A673 (cell line): ENCODE results near the gene STPG3. TPM values are rescaled to one million over a fixed set of nuclear protein-coding genes. Genes with fewer than 3 reads are reported as not detected.

Experiments used
- Bru-seq: library from RNA; stranded (reverse); fragments of 400-500 nt; gene quantifications from one replicate; lab custom pipeline; 2021; lab: Mats Ljungman, UMichigan
- BruChase-seq, 2 experiments: library from RNA; stranded (reverse); fragments of 400-500 nt; gene quantifications; one replicate each; lab custom pipeline; 2021; lab: Mats Ljungman, UMichigan
- BruUV-seq: library from RNA; stranded (reverse); fragments of 400-500 nt; replicated peaks from 2 replicates; lab custom pipeline; 2021; lab: Mats Ljungman, UMichigan
- CTCF ChIA-PET: fragments of 300-600 bp; sonication (Branson Sonifier 250); formaldehyde crosslinking; loops from one replicate; lab custom pipeline; 2022; ENCODE audit warnings: antibody characterized with exemption; lab: Charles Lee
- POLR2A ChIA-PET: fragments of 300-600 bp; sonication (Branson Sonifier 250); formaldehyde crosslinking; loops from one replicate; lab custom pipeline; 2022; ENCODE audit warnings: antibody characterized with exemption; ENCODE audit not compliant: low non-redundant PET; lab: Charles Lee
- DNase-seq: peaks from one replicate; pipeline ENCODE4 v3.0.0-alpha.2; 2015; ENCODE audit warnings: low spot score
- H3K27ac ChIP-seq: fragments of 200-600 bp; sonication (generic); 2 replicates; pipeline ENCODE4 v1.5.1; 2016; ENCODE audit warnings: mixed run types, low read depth, mild to moderate bottlenecking, mixed read lengths, antibody characterized with exemption, low read length; ENCODE audit not compliant: poor library complexity, severe bottlenecking
- H3K27me3 ChIP-seq: fragments of 200-600 bp; sonication (generic); replicated peaks from 2 replicates; pipeline ENCODE4 v1.6.1; 2017; ENCODE audit warnings: mixed run types, low read depth, mild to moderate bottlenecking, mixed read lengths, antibody characterized with exemption, low read length; ENCODE audit not compliant: insufficient read depth, poor library complexity
- H3K36me3 ChIP-seq: fragments of 200-600 bp; sonication (generic); 2 replicates; pipeline ENCODE4 v1.6.1; 2016; ENCODE audit warnings: mixed run types, mild to moderate bottlenecking, mixed read lengths, antibody characterized with exemption, low read length; ENCODE audit not compliant: insufficient read depth, poor library complexity, severe bottlenecking
- H3K4me1 ChIP-seq: fragments of 200-600 bp; sonication (generic); 2 replicates; pipeline ENCODE4 v1.6.1; 2017; ENCODE audit warnings: mixed run types, mild to moderate bottlenecking, mixed read lengths, antibody characterized with exemption, low read length; ENCODE audit not compliant: insufficient read depth, poor library complexity, severe bottlenecking
- H3K4me3 ChIP-seq: fragments of 200-600 bp; sonication (generic); 2 replicates; pipeline ENCODE4 v1.5.1; 2016; ENCODE audit warnings: low read depth, mixed run types, mild to moderate bottlenecking, mixed read lengths, low read length; ENCODE audit not compliant: poor library complexity, severe bottlenecking
- H3K9me3 ChIP-seq: fragments of 200-600 bp; sonication (generic); 2 replicates; pipeline ENCODE4 v1.6.1; 2016; ENCODE audit warnings: mixed run types, low read depth, mild to moderate bottlenecking, mixed read lengths, antibody characterized with exemption, low read length; ENCODE audit not compliant: poor library complexity, severe bottlenecking
- EZH2 ChIP-seq: fragments of 200-600 bp; sonication (generic); IDR thresholded peaks from 2 replicates; pipeline ENCODE4 v1.6.1; 2017; ENCODE audit warnings: borderline replicate concordance, low read depth, mild to moderate bottlenecking, mixed read lengths, antibody characterized with exemption, low read length; ENCODE audit not compliant: poor library complexity, severe bottlenecking
- intact Hi-C: fragments of 100-400 bp; cut with micrococcal nuclease; formaldehyde crosslinking; loops from one replicate; pipeline ENCODE4 v1.10.0; 2022; ENCODE audit not compliant: unreplicated experiment
- long read RNA-seq: library from polyadenylated mRNA; stranded (forward); transcript quantifications from one replicate; pipeline ENCODE4 v2.0.0, GENCODE V29; 2022
- total RNA-seq: library from RNA; stranded (reverse); gene quantifications from 2 replicates; pipeline ENCODE4 v1.2.3, GENCODE V29; 2021
- TF ChIP-seq, protein P1 (sequence below): fragments of 300-800, 200-600 bp; sonication (generic); conservative IDR thresholded peaks from 2 replicates; pipeline ENCODE4 v1.5.1; 2017; ENCODE audit warnings: low read depth, mild to moderate bottlenecking, antibody characterized with exemption, low read length, moderate library complexity, mixed read lengths

Gene STPG3
- total RNA-seq (0.35 TPM in 1 of 2 replicates, not detected in the other), Bru-seq, nascent RNA (not detected), BruChase-seq, experiment 1, labeled RNA remaining after a 2-hour chase (percentile 18 among the genes with signal in this experiment), BruChase-seq, experiment 2, labeled RNA remaining after a 6-hour chase (not detected)
- long read RNA-seq = 0 reads

- BruUV-seq = no TSS peak
- Histone ChIP-seq H3K36me3 (peaks cover under 1% of the 10 kb centered on the region), H3K27me3 (no peaks in the 10 kb centered on the region), H3K4me1 (peaks cover 9% of the 10 kb centered on the region), H3K9me3 (no peaks in the 10 kb centered on the region), H3K4me3 (no peak within 1 kb of the TSS), H3K27ac (no peak within 1 kb of the TSS)
- ChIA-PET CTCF (no interaction called here), POLR2A (no interaction called here)
- TF ChIP-seq EZH2 = no peak
- TF ChIP-seq, protein P1, sequence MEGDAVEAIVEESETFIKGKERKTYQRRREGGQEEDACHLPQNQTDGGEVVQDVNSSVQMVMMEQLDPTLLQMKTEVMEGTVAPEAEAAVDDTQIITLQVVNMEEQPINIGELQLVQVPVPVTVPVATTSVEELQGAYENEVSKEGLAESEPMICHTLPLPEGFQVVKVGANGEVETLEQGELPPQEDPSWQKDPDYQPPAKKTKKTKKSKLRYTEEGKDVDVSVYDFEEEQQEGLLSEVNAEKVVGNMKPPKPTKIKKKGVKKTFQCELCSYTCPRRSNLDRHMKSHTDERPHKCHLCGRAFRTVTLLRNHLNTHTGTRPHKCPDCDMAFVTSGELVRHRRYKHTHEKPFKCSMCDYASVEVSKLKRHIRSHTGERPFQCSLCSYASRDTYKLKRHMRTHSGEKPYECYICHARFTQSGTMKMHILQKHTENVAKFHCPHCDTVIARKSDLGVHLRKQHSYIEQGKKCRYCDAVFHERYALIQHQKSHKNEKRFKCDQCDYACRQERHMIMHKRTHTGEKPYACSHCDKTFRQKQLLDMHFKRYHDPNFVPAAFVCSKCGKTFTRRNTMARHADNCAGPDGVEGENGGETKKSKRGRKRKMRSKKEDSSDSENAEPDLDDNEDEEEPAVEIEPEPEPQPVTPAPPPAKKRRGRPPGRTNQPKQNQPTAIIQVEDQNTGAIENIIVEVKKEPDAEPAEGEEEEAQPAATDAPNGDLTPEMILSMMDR = no peak
- DNase-seq = no peak
- intact Hi-C loops = no loop called here
Observed at GRCh38 chr9:137251194-137251461, at the start of gene STPG3. STPG3 (plus strand) TSS chr9:137251286; CDS start chr9:137251287, 1 bp downstream.

DNA sequence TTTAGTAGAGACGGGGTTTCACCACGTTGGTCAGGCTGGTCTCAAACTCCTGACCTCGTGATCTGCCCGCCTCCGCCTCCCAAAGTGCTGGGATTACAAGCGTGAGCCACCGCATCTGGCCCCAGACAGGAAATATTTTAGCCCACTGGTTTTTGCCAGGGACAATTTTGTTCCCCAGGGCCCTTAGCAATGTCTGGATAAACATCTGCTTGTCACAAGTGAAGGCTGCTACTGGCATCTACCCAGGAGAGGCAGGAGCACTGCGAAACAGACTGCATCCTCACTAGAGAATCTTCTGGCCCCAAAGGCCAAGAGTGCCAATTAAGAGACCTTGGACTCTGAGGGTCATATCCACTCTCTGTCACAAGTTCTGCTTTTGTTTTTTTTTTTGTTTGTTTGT lies 48.1 kb upstream of the STPG3 start:
- Histone ChIP-seq H3K4me3 (no peak overlapping the region), H3K27ac (no peak overlapping the region), H3K9me3 (no peaks in the 10 kb centered on the region), H3K27me3 (no peaks in the 10 kb centered on the region), H3K36me3 (peaks cover 6% of the 10 kb centered on the region), H3K4me1 (peaks cover 43% of the 10 kb centered on the region)
- intact Hi-C loops = no loop called here
- no TSS peak for BruUV-seq
- no peak for TF ChIP-seq EZH2
- TF ChIP-seq, protein P1 = no peak
- DNase-seq = no peak
- CTCF ChIA-PET = no interaction called here
- POLR2A ChIA-PET = no interaction called here

GRCh38 chr9:137204731-137205125 lies 46.4 kb upstream of the STPG3 start:
- H3K27ac ChIP-seq = peak overlapping the region; percentile 88
- no peaks in the 10 kb centered on the region for H3K27me3 ChIP-seq
- intact Hi-C loops = no loop called here
- H3K4me1 ChIP-seq = peaks cover 32% of the 10 kb centered on the region
- H3K4me3 ChIP-seq = peak overlapping the region; percentile 97
- no peak for DNase-seq
- ChIA-PET POLR2A (interaction anchor here (0.7 kb wide), 1 partner anchor 32 kb away, joined by 7 read pairs; no protein-coding TSS in a partner anchor), CTCF (interaction anchor here (1.2 kb wide), 1 partner anchor 32 kb away, joined by 3 read pairs; no protein-coding TSS in a partner anchor)
- BruUV-seq = no TSS peak
- H3K9me3 ChIP-seq = no peaks in the 10 kb centered on the region
- no peak for TF ChIP-seq EZH2
- TF ChIP-seq, protein P1 = no peak
- peaks cover 6% of the 10 kb centered on the region for H3K36me3 ChIP-seq
